Calu3 (cell line): Measurements from ENCODE around the gene UCK2. TPM values are rescaled to one million over a fixed set of nuclear protein-coding genes. Genes with fewer than 3 reads are reported as not detected.

ENCODE experiments used
- BruUV-seq: library from RNA; stranded (reverse); fragments of 400-500 nt; replicated peaks from 2 replicates; lab custom pipeline; 2021; lab: Mats Ljungman, UMichigan
- CTCF ChIA-PET: fragments of 300-600 bp; sonication (Branson Sonifier 250); formaldehyde crosslinking; loops from one replicate; lab custom pipeline; 2022; ENCODE audit warnings: antibody characterized with exemption; lab: Charles Lee
- DNase-seq: peaks from one replicate; pipeline ENCODE4 v3.0.0; 2022
- H3K27ac Mint-ChIP-seq: one replicate; pipeline ENCODE4 v1.8.0; 2022; ENCODE audit warnings: mixed read lengths; ENCODE audit not compliant: unreplicated experiment
- H3K27me3 Mint-ChIP-seq: one replicate; pipeline ENCODE4 v1.8.0; 2022; ENCODE audit warnings: mixed read lengths; ENCODE audit not compliant: unreplicated experiment
- H3K36me3 Mint-ChIP-seq: one replicate; pipeline ENCODE4 v1.8.0; 2022; ENCODE audit warnings: mild to moderate bottlenecking, moderate library complexity, mixed read lengths; ENCODE audit not compliant: insufficient read depth, unreplicated experiment
- H3K4me1 Mint-ChIP-seq: one replicate; pipeline ENCODE4 v1.8.0; 2022; ENCODE audit warnings: mild to moderate bottlenecking, low read depth, mixed read lengths; ENCODE audit not compliant: unreplicated experiment
- H3K4me3 Mint-ChIP-seq: one replicate; pipeline ENCODE4 v1.8.0; 2022; ENCODE audit warnings: mild to moderate bottlenecking, low read depth, moderate library complexity, mixed read lengths; ENCODE audit not compliant: unreplicated experiment
- H3K9me3 Mint-ChIP-seq: one replicate; pipeline ENCODE4 v1.8.0; 2022; ENCODE audit warnings: low read depth, mixed read lengths; ENCODE audit not compliant: unreplicated experiment
- CTCF ChIP-seq: fragments of 200-600 bp; IDR thresholded peaks from one replicate; pipeline ENCODE4 v1.8.0; 2022; ENCODE audit warnings: antibody characterized with exemption; ENCODE audit not compliant: unreplicated experiment
- intact Hi-C: fragments of 100-400 bp; cut with micrococcal nuclease; formaldehyde crosslinking; loops from one replicate; pipeline ENCODE4 v1.10.0; 2022; ENCODE audit not compliant: unreplicated experiment
- total RNA-seq: library from RNA; stranded (reverse); gene quantifications from 2 replicates; pipeline ENCODE4 v1.2.3, GENCODE V29; 2022

The UCK2 gene
- total RNA-seq, 1 experiment from 2014 or later = 109 TPM

- Mint-ChIP-seq H3K4me3 (no peak overlapping the region), H3K9me3 (no peaks in the 10 kb centered on the region), H3K27me3 (peaks cover 20% of the 10 kb centered on the region), H3K27ac (no peak overlapping the region), H3K4me1 (no peaks in the 10 kb centered on the region), H3K36me3 (no peaks in the 10 kb centered on the region)
- CTCF ChIA-PET = no interaction called here
- no peak for DNase-seq
- no peak for TF ChIP-seq CTCF
- BruUV-seq = no TSS peak
- intact Hi-C loops = no loop called here
Measured at GRCh38 chr1:165958306-165958705, 130.9 kb downstream of the UCK2 start.

- Mint-ChIP-seq H3K27me3 (peaks cover 13% of the 10 kb centered on the region), H3K36me3 (no peaks in the 10 kb centered on the region)
Measured at GRCh38 chr1:165960136-165960535, 132.7 kb downstream of the UCK2 start.

GRCh38 chr1:165960881-165961280 is 133.5 kb downstream of the UCK2 start:
- H3K27me3 Mint-ChIP-seq = peaks cover 13% of the 10 kb centered on the region
- no peak for DNase-seq
- TF ChIP-seq CTCF = no peak
- H3K9me3 Mint-ChIP-seq = no peaks in the 10 kb centered on the region
- CTCF ChIA-PET = no interaction called here
- no peak overlapping the region for H3K4me3 Mint-ChIP-seq
- H3K4me1 Mint-ChIP-seq = no peaks in the 10 kb centered on the region
- intact Hi-C loops = no loop called here
- no peaks in the 10 kb centered on the region for H3K36me3 Mint-ChIP-seq
- H3K27ac Mint-ChIP-seq = no peak overlapping the region
- BruUV-seq = no TSS peak

More at GRCh38 chr1:165960136-165960535, 132.7 kb downstream of the UCK2 start:
- no peak for TF ChIP-seq CTCF
- Mint-ChIP-seq H3K4me3 (no peak overlapping the region), H3K27ac (no peak overlapping the region), H3K4me1 (no peaks in the 10 kb centered on the region), H3K9me3 (no peaks in the 10 kb centered on the region)
- DNase-seq = no peak
- intact Hi-C loops = no loop called here
- CTCF ChIA-PET = no interaction called here
- no TSS peak for BruUV-seq

Other genes with a start within 250 kb of the UCK2 start
- 136 and 139 TPM in 2 replicates for gene MGST3, start 196.4 kb upstream of the UCK2 start, total RNA-seq
- 54.6 and 57.0 TPM in 2 replicates for gene ALDH9A1, start 129.1 kb upstream of the UCK2 start, total RNA-seq
- 145 and 157 TPM in 2 replicates for gene TMCO1, start 58.7 kb upstream of the UCK2 start, total RNA-seq